Natural killer cell treated with Interleukin-12 subunit alpha and Interleukin-12 subunit beta and Interleukin-15 and Interleukin-18, amount 100 ng/mL, for 72 hours (primary cell): ENCODE data around the gene ST8SIA1. TPM values are rescaled to one million over a fixed set of nuclear protein-coding genes. Genes with fewer than 3 reads are reported as not detected.

Experiments used
- ATAC-seq, 2 donors: fragments of 150-1000 bp; cut with Tn5 transposase in 1 of 2; sonication (Bioruptor Pico), chemical (Tn5 transposase) in 1 of 2; 2 replicates each; pipeline ENCODE4 v1.10.0; 2021
- DNase-seq: peaks from one replicate; pipeline ENCODE4 v3.0.0; 2022; ENCODE audit warnings: low spot score
- H3K27ac Mint-ChIP-seq, 2 donors: 1 replicate in 1 of 2; 2 replicates in 1 of 2; pipeline ENCODE4 v1.8.0; 2022; ENCODE audit warnings: mixed read lengths in 2 of 2, mild to moderate bottlenecking in 1 of 2, moderate library complexity in 1 of 2
- H3K27me3 Mint-ChIP-seq, 2 donors: 1 replicate in 1 of 2; 2 replicates in 1 of 2; pipeline ENCODE4 v1.8.0; 2022; ENCODE audit warnings: mixed read lengths in 2 of 2
- H3K36me3 Mint-ChIP-seq: one replicate; pipeline ENCODE4 v1.8.0; 2022; ENCODE audit warnings: mixed read lengths
- H3K4me1 Mint-ChIP-seq, 2 donors: 1 replicate in 1 of 2; 2 replicates in 1 of 2; pipeline ENCODE4 v1.8.0; 2022; ENCODE audit warnings: low read depth in 2 of 2, mixed read lengths in 2 of 2, mild to moderate bottlenecking in 1 of 2
- H3K4me3 Mint-ChIP-seq: one replicate; pipeline ENCODE4 v1.8.0; 2022; ENCODE audit warnings: mixed read lengths
- H3K9me3 Mint-ChIP-seq: 2 replicates; pipeline ENCODE4 v1.8.0; 2022; ENCODE audit warnings: mixed read lengths
- total RNA-seq, 2 donors: library from RNA; stranded (reverse); gene quantifications; one replicate each; pipeline ENCODE4 v1.2.3, GENCODE V29; 2022

The ST8SIA1 gene
- total RNA-seq, 2 donors from 2014 or later: 0.19 to 0.81 TPM

DNA sequence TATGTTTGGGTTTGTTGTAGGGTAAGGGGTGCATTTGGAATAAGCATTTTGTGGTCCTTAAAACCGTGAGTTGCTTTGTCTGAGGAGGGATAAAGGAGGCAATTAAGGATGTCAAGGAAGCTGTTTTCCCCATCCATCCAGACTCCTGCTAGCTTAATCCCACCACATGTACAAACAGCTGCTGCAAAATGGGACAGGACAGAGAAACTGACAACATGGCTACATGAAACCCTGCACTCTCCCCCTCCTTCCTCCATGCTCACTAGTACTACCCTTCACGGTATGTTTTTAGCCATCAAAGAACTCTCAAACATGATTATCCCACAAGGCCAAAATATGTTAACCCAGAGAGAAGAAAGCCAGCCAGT is 20.6 kb downstream of the ST8SIA1 start:
- H3K36me3 Mint-ChIP-seq: no peaks in the 10 kb centered on the region
- H3K4me3 Mint-ChIP-seq: no peak overlapping the region

DNA sequence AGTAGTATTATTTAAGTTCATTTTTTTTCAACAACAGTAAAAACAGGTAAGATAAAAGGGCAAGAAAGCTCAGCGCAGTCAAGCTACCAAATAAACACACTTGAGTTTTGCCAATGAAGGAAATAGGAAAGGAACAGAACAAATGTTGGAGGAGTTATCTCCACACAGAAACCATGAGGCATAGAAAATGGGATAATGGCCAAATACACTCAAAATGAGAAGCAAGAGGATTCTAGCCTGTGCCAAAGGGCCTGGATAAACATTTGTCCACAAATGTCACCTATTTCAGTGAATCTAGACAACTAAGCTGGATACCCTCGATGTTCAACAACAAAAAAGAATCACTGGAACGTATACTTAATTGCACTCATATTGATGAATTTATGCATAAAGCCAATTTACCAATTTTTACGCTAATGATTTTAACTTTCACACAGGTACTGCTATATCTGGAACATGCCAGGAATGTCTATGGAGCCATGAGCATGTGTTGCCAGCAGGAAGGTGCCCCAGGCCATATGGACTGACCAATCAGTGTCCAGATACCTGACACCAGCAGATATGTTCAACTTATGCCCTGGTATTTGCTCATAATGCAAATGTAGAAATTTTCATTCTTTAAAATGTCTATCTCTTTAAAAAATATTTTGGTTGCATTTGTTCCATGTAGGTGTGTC is 21.1 kb downstream of the ST8SIA1 start:
- no peaks in the 10 kb centered on the region for H3K36me3 Mint-ChIP-seq
- no peak overlapping the region for H3K27ac Mint-ChIP-seq
- DNase-seq (no peak), ATAC-seq (no peak)
- no peaks in the 10 kb centered on the region for H3K9me3 Mint-ChIP-seq
- no peaks in the 10 kb centered on the region for H3K4me1 Mint-ChIP-seq
- no peak overlapping the region for H3K4me3 Mint-ChIP-seq
- peaks cover 14 to 31% of the 10 kb centered on the region in 2 donors for H3K27me3 Mint-ChIP-seq

More for the DNA sequence above, 20.6 kb downstream of the ST8SIA1 start:
- Mint-ChIP-seq H3K27me3 (peaks cover 8 to 27% of the 10 kb centered on the region in 2 donors), H3K27ac (no peak overlapping the region), H3K4me1 (no peaks in the 10 kb centered on the region), H3K9me3 (no peaks in the 10 kb centered on the region)
- ATAC-seq (no peak), DNase-seq (no peak)

DNA sequence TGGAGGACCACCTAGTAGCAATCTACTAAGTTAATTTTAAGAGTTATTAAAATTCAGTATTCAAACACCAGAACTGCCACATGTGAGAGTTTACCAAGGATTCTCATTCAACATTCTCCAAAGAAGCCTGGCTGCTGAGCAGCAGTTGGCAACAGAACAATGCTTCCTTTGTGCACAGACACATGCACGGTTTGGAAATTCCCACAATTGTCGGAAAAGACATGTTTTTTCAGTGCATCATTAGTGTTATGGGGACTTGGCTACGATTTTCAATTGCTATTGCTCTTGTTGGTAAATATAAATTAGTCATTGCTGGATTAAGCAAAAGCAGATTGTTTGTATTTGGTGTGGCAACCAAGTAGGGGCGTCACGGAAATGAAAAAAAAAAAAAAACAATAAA is 22.2 kb downstream of the ST8SIA1 start:
- Mint-ChIP-seq H3K9me3 (no peaks in the 10 kb centered on the region), H3K4me1 (no peaks in the 10 kb centered on the region), H3K36me3 (no peaks in the 10 kb centered on the region), H3K4me3 (no peak overlapping the region), H3K27me3 (peaks cover 16 to 35% of the 10 kb centered on the region in 2 donors), H3K27ac (no peak overlapping the region)
- no peak for DNase-seq
- ATAC-seq: no peak

DNA sequence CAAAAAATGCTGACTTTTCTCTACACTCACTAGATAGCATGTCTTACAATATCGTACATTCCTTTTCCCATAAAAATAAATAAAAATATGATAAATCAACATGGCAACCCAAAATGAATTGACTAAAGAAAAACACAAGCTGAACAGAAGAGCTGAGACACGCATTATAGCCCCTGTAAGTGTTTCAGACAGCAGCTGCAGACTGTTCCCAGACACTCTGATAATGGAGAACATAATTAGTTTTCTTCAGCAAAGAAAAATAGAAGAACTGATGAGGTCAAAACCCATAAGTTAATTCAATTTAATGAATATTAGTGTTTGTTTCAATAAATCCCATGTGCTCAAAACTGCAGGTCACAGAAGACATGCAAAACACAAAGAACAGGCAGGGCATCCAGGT is 23.8 kb downstream of the ST8SIA1 start:
- no peak for DNase-seq
- Mint-ChIP-seq H3K9me3 (no peaks in the 10 kb centered on the region), H3K27ac (no peak overlapping the region), H3K27me3 (peaks cover 16 to 36% of the 10 kb centered on the region in 2 donors), H3K36me3 (no peaks in the 10 kb centered on the region), H3K4me1 (no peaks in the 10 kb centered on the region), H3K4me3 (no peak overlapping the region)
- no peak for ATAC-seq

DNA sequence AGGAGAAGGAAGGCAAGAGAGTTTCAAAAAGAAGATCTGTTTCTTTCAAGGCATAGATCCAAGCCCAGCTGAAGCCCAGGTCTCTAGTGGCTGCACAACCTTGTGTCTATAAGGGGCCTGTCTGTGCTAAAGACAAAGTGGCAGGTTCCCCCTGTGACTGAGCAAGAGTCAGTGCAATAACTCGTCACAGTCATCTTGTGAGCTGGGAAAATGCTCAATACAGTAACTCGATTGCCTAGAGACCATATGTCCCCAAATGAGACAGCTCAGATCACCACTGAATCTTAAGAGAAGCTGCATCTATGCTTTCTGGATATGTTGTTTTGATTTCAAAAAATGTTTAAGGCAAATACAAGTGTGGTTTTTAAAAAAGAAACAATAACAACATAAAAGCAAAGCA is 24.2 kb downstream of the ST8SIA1 start:
- Mint-ChIP-seq H3K4me1 (no peaks in the 10 kb centered on the region), H3K27me3 (peaks cover 16 to 34% of the 10 kb centered on the region in 2 donors)

DNA sequence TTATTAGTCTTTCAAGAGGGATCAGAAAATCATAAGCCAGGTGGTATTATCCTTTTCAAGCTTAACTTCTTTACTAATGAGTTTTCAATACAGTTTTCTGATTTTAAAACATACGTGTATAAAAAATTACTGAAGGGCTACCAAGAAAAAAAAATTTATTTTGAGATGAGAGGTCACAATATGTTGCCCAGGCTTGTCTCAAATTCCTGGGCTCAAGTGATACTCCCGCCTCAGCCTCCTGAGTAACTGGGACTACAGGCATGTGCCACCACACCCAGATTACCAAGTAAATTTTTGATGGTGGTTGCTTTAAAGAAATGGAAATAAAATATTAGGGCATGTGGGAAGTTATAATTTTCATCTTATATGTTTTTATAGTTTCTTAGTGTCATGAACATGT is 26.7 kb downstream of the ST8SIA1 start:
- no peak overlapping the region for H3K27ac Mint-ChIP-seq
- ATAC-seq (no peak), DNase-seq (no peak)
- no peaks in the 10 kb centered on the region for H3K4me1 Mint-ChIP-seq
- H3K4me3 Mint-ChIP-seq: no peak overlapping the region
- H3K9me3 Mint-ChIP-seq: no peaks in the 10 kb centered on the region
- no peaks in the 10 kb centered on the region for H3K36me3 Mint-ChIP-seq
- peaks cover 9 to 24% of the 10 kb centered on the region in 2 donors for H3K27me3 Mint-ChIP-seq

More for the DNA sequence above, 24.2 kb downstream of the ST8SIA1 start:
- DNase-seq (no peak), ATAC-seq (no peak)
- H3K27ac Mint-ChIP-seq: no peak overlapping the region
- H3K36me3 Mint-ChIP-seq: no peaks in the 10 kb centered on the region
- no peaks in the 10 kb centered on the region for H3K9me3 Mint-ChIP-seq
- no peak overlapping the region for H3K4me3 Mint-ChIP-seq

- ATAC-seq: no peak
Observed at GRCh38 chr12:22306311-22306710, 28.2 kb downstream of the ST8SIA1 start.

DNA sequence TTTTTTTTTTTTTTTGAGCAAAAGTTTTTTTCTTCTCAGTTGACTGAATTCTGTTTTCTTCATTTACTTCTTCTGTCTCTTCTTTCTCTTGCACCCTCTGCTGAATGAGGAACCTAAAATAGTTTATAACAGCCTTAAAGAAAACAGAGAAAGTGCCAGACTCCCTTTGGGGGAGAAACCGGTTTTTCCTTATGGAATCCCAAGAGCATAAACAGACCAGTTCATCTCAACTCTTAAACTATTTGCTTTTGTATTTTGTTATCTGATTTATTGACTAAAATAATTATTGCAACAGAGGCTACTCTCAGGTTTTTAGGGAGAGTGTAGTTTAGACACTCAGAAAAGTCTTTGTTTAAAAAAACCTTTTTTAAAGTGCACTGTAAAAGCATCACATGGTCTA is 30.2 kb downstream of the ST8SIA1 start:
- no peaks in the 10 kb centered on the region for H3K4me1 Mint-ChIP-seq
- ATAC-seq: no peak
- no peak overlapping the region for H3K4me3 Mint-ChIP-seq
- H3K9me3 Mint-ChIP-seq: peaks cover 3% of the 10 kb centered on the region
- no peak for DNase-seq
- peaks cover 5% of the 10 kb centered on the region for H3K36me3 Mint-ChIP-seq
- peaks cover 9 to 22% of the 10 kb centered on the region in 2 donors for H3K27me3 Mint-ChIP-seq
- H3K27ac Mint-ChIP-seq: no peak overlapping the region

More at GRCh38 chr12:22306311-22306710, 28.2 kb downstream of the ST8SIA1 start:
- Mint-ChIP-seq H3K4me3 (no peak overlapping the region), H3K27me3 (peaks cover 9 to 25% of the 10 kb centered on the region in 2 donors), H3K27ac (no peak overlapping the region), H3K4me1 (no peaks in the 10 kb centered on the region), H3K36me3 (no peaks in the 10 kb centered on the region), H3K9me3 (no peaks in the 10 kb centered on the region)
- DNase-seq: no peak

GRCh38 chr12:22299294-22299912 is 35.1 kb downstream of the ST8SIA1 start:
- peaks cover 6 to 15% of the 10 kb centered on the region in 2 donors for H3K27me3 Mint-ChIP-seq
- no peak overlapping the region for H3K27ac Mint-ChIP-seq
- no peaks in the 10 kb centered on the region for H3K4me1 Mint-ChIP-seq
- ATAC-seq: no peak
- peaks cover 11% of the 10 kb centered on the region for H3K36me3 Mint-ChIP-seq
- peaks cover 7% of the 10 kb centered on the region for H3K9me3 Mint-ChIP-seq
- DNase-seq: no peak
- H3K4me3 Mint-ChIP-seq: no peak overlapping the region

GRCh38 chr12:22289250-22289649 is 45.3 kb downstream of the ST8SIA1 start:
- H3K4me1 Mint-ChIP-seq: peaks cover 15 to 16% of the 10 kb centered on the region in 2 donors
- H3K4me3 Mint-ChIP-seq: no peak overlapping the region
- H3K27me3 Mint-ChIP-seq: peaks cover 0 to 15% of the 10 kb centered on the region in 2 donors
- no peak for DNase-seq
- H3K27ac Mint-ChIP-seq: no peak overlapping the region
- H3K9me3 Mint-ChIP-seq: no peaks in the 10 kb centered on the region
- H3K36me3 Mint-ChIP-seq: no peaks in the 10 kb centered on the region
- no peak for ATAC-seq

DNA sequence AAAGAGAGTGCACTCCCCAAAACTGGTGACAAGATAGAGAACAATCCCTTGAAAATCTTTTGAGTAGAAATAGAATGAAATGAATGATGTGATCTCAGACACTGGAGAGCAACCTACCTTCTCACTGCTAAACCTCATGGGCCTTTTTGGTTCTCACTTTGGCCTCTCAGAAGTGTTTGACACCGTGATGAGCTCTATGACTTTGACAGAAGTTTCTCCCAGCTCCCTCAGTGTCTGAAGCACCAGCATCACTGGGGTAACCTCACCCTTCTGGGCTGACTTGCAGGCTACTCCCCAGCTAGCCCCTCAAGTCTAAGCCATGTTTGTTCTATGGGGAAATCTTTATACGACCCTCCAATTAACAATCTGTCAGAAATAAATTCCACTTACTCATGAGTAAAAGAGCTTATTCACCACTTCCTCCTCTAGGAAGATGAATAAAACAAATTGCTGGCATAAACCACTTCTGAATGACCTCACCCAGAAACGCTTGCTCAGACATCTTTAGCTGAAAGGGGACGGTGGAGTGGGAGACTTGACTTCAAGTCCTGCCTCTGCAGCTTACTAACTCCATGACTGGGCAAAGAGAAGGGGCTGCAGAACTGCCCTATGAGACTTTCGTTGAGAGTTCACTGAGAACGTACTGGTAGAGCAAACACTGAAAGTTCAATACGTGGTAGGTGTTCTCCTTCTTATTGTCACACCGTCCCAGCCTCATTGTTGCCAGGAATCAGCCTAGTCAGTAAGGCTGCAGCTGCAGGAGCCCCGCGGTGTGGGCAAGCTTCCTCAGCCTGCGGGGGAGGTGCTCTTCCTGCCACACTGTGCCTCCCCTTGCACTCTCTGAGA is 46.5 kb downstream of the ST8SIA1 start:
- H3K27ac Mint-ChIP-seq: peak overlapping the region in 1 of 2 donors; percentile 47
- ATAC-seq: peak; percentile 73 to 77
- H3K36me3 Mint-ChIP-seq: no peaks in the 10 kb centered on the region
- H3K4me1 Mint-ChIP-seq: peaks cover 15 to 16% of the 10 kb centered on the region in 2 donors
- H3K9me3 Mint-ChIP-seq: no peaks in the 10 kb centered on the region
- no peak for DNase-seq
- peak overlapping the region; percentile 49 for H3K4me3 Mint-ChIP-seq
- H3K27me3 Mint-ChIP-seq: peaks cover 0 to 19% of the 10 kb centered on the region in 2 donors

GRCh38 chr12:22287101-22287500 is 47.4 kb downstream of the ST8SIA1 start:
- peaks cover 15 to 16% of the 10 kb centered on the region in 2 donors for H3K4me1 Mint-ChIP-seq
- ATAC-seq (no peak), DNase-seq (no peak)
- peaks cover 0 to 17% of the 10 kb centered on the region in 2 donors for H3K27me3 Mint-ChIP-seq
- no peaks in the 10 kb centered on the region for H3K9me3 Mint-ChIP-seq
- H3K27ac Mint-ChIP-seq: no peak overlapping the region
- no peak overlapping the region for H3K4me3 Mint-ChIP-seq
- no peaks in the 10 kb centered on the region for H3K36me3 Mint-ChIP-seq

- peaks cover 15 to 16% of the 10 kb centered on the region in 2 donors for H3K4me1 Mint-ChIP-seq
- peaks cover 0 to 17% of the 10 kb centered on the region in 2 donors for H3K27me3 Mint-ChIP-seq
- no peak for DNase-seq
- no peaks in the 10 kb centered on the region for H3K36me3 Mint-ChIP-seq
- ATAC-seq: no peak
- H3K27ac Mint-ChIP-seq: no peak overlapping the region
- no peak overlapping the region for H3K4me3 Mint-ChIP-seq
- H3K9me3 Mint-ChIP-seq: no peaks in the 10 kb centered on the region
Observed at GRCh38 chr12:22286569-22286968, 47.9 kb downstream of the ST8SIA1 start.

GRCh38 chr12:22285846-22286245 is 48.7 kb downstream of the ST8SIA1 start:
- no peak for DNase-seq
- H3K4me3 Mint-ChIP-seq: no peak overlapping the region
- peaks cover 15 to 16% of the 10 kb centered on the region in 2 donors for H3K4me1 Mint-ChIP-seq
- peaks cover 0 to 17% of the 10 kb centered on the region in 2 donors for H3K27me3 Mint-ChIP-seq
- no peak for ATAC-seq
- H3K36me3 Mint-ChIP-seq: no peaks in the 10 kb centered on the region
- H3K27ac Mint-ChIP-seq: no peak overlapping the region
- no peaks in the 10 kb centered on the region for H3K9me3 Mint-ChIP-seq
